ENCODE measurements around the gene ATP11A.
"Not testable (repeated sequence)": the region's sequence is repeated elsewhere in the genome, so short reads cannot be mapped to it uniquely, and the experiment has no call there.

Gene ATP11A

GRCh38 chr13:112876305-112877000 lies 186.6 kb downstream of the ATP11A start:
- no peak for DNase-seq (ENCODE audit: low read depth in 1 of 2, low spot score in 1 of 2)

GRCh38 chr13:112877066-112877465 lies 187.2 kb downstream of the ATP11A start:
- no peak for DNase-seq (ENCODE audit: low read depth in 1 of 2, low spot score in 1 of 2)

GRCh38 chr13:112877539-112877938 lies 187.7 kb downstream of the ATP11A start:
- no peak for DNase-seq (ENCODE audit: low read depth in 1 of 2, low spot score in 1 of 2)

- no peak for DNase-seq (ENCODE audit: low read depth in 1 of 2, low spot score in 1 of 2)
These were observed 188.4 kb downstream of the ATP11A start for GRCh38 chr13:112877976-112878955.

GRCh38 chr13:112879283-112879833 lies 189.5 kb downstream of the ATP11A start:
- DNase-seq (ENCODE audit: low read depth in 1 of 2, low spot score in 1 of 2), result no peak

GRCh38 chr13:112880221-112880641 lies 190.4 kb downstream of the ATP11A start:
- DNase-seq (ENCODE audit: low read depth in 1 of 2, low spot score in 1 of 2), result no peak

- DNase-seq (ENCODE audit: low read depth in 1 of 2, low spot score in 1 of 2), result no peak
These were observed 191.2 kb downstream of the ATP11A start for GRCh38 chr13:112880976-112881540.

GRCh38 chr13:112881656-112882554 lies 192.1 kb downstream of the ATP11A start:
- DNase-seq (ENCODE audit: low read depth in 1 of 2, low spot score in 1 of 2), result no peak

- no peak for DNase-seq (ENCODE audit: low read depth in 1 of 2, low spot score in 1 of 2)
These were observed 192.8 kb downstream of the ATP11A start for GRCh38 chr13:112882555-112883024.

GRCh38 chr13:112883241-112883945 lies 193.6 kb downstream of the ATP11A start:
- DNase-seq (ENCODE audit: low read depth in 1 of 2, low spot score in 1 of 2), result no peak

- DNase-seq (ENCODE audit: low read depth in 1 of 2, low spot score in 1 of 2), result not testable (repeated sequence)
These were observed 194.9 kb downstream of the ATP11A start for GRCh38 chr13:112884700-112885099.

GRCh38 chr13:112885242-112885781 lies 195.5 kb downstream of the ATP11A start:
- DNase-seq (ENCODE audit: low read depth in 1 of 2, low spot score in 1 of 2), result no peak

- DNase-seq (ENCODE audit: low read depth in 1 of 2, low spot score in 1 of 2), result no peak
These were observed 196.0 kb downstream of the ATP11A start for GRCh38 chr13:112885782-112886268.

GRCh38 chr13:112887151-112887550 lies 197.3 kb downstream of the ATP11A start:
- DNase-seq (ENCODE audit: low read depth in 1 of 2, low spot score in 1 of 2), result no peak

GRCh38 chr13:112887557-112887991 lies 197.7 kb downstream of the ATP11A start:
- no peak for DNase-seq (ENCODE audit: low read depth in 1 of 2, low spot score in 1 of 2)

GRCh38 chr13:112888238-112889111 lies 198.6 kb downstream of the ATP11A start:
- no peak for DNase-seq (ENCODE audit: low read depth in 1 of 2, low spot score in 1 of 2)

- no peak for DNase-seq (ENCODE audit: low read depth in 1 of 2, low spot score in 1 of 2)
These were observed 199.8 kb downstream of the ATP11A start for GRCh38 chr13:112889351-112890290.
